ENCODE data around the gene PTPN2.

GRCh38 chr18:12816451-12816850, 67.6 kb downstream of the PTPN2 start:
- TF ChIP-seq POLR2A (IDR thresholded peaks at IDR 0.05) (no peak), CTCF (IDR thresholded peaks at IDR 0.05) (no peak)

All from right lobe of liver (tissue), 4 donors.